Measurements from ENCODE around the gene LIF. TPM values are rescaled to one million over a fixed set of nuclear protein-coding genes. Genes with fewer than 3 reads are reported as not detected.

The LIF gene
- total RNA-seq, 1 donor from 2014 or later, result 0.23 TPM

DNA sequence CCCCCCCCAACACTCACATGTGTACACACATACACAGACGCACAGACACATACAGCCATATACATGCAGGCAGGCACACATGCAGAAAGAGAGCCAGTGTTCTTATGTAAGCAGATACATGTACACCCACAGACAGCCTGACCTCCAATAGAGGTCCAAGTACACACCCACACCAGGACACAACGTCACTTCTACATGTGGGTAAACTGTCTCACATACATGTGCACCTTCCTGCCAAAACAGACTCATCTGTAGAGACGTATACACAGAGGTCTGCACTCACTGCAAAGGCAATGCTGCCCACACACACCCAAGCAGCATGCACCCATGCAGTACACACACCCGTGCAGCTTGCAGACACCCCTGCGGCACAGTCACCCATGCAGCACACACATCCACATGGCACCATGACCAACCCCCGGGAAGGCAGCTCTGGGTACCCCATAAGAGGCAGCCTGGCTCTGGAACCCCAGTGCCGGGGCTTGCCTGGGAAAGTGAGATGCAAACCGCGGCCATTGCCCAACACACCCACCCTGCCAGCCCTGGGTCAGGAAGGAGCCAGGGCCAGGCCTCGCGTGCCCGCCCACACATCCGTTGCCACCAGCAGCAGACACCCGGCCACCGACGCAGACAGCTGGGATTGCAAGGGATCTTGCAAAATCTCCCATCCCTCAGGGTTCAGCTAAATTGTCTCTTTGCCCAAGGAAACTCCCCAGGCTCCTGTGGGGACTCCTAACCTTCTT, 32.7 kb upstream of the LIF start:
- Mint-ChIP-seq H3K36me3 (ENCODE audit: low read depth, unreplicated experiment) (no peaks in the 10 kb centered on the region), H3K4me3 (ENCODE audit: unreplicated experiment) (no peak overlapping the region), H3K9me3 (ENCODE audit: unreplicated experiment) (no peaks in the 10 kb centered on the region), H3K4me1 (ENCODE audit: unreplicated experiment) (peaks cover 11% of the 10 kb centered on the region), H3K27me3 (ENCODE audit: unreplicated experiment) (peaks cover 10% of the 10 kb centered on the region), H3K27ac (ENCODE audit: unreplicated experiment) (no peak overlapping the region)
- TF ChIP-seq, protein P1, sequence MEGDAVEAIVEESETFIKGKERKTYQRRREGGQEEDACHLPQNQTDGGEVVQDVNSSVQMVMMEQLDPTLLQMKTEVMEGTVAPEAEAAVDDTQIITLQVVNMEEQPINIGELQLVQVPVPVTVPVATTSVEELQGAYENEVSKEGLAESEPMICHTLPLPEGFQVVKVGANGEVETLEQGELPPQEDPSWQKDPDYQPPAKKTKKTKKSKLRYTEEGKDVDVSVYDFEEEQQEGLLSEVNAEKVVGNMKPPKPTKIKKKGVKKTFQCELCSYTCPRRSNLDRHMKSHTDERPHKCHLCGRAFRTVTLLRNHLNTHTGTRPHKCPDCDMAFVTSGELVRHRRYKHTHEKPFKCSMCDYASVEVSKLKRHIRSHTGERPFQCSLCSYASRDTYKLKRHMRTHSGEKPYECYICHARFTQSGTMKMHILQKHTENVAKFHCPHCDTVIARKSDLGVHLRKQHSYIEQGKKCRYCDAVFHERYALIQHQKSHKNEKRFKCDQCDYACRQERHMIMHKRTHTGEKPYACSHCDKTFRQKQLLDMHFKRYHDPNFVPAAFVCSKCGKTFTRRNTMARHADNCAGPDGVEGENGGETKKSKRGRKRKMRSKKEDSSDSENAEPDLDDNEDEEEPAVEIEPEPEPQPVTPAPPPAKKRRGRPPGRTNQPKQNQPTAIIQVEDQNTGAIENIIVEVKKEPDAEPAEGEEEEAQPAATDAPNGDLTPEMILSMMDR (IDR thresholded peaks at IDR 0.05; ENCODE audit: unreplicated experiment), result no peak
- no peak for DNase-seq (ENCODE audit: low spot score)

DNA sequence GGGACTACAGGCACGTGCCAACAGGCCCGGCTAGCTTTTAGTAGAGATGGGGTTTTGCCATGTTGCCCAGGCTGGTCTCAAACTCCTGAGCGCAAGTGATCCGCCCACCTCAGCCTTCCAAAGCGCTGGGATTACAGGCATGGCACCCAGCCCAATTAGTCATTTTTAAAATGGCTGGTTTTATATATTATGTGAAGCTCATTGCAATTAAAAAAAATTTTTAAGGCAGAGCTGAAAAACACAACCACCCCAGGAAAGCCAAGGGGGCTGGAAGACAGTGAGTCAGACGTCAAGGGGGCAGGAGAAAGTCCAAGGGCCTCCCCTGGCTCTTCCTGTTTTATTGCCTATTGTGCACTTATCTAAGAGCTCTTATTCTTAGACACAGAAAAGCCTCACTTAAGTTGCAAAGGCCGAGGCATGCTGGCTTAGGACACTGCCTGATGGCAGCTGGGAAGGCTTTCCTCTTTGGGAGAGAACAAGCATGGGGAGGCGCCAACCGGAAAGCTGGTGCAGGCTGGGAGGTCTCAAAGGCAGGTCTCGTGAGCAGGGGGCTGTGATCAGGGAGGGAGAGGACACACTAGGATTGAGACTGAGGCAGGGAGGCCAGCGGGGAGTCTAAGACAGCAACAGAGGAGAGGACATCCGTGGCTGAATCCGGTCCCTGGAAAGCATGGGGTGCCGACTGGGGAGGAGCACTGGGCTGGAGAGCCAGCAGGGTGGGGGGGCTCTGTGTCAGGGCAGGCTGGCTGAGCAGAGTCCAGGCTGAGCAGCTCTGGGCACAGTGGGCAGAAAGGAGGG, 31.2 kb upstream of the LIF start:
- peak overlapping the region; percentile 18 for H3K4me3 Mint-ChIP-seq (ENCODE audit: unreplicated experiment)

DNA sequence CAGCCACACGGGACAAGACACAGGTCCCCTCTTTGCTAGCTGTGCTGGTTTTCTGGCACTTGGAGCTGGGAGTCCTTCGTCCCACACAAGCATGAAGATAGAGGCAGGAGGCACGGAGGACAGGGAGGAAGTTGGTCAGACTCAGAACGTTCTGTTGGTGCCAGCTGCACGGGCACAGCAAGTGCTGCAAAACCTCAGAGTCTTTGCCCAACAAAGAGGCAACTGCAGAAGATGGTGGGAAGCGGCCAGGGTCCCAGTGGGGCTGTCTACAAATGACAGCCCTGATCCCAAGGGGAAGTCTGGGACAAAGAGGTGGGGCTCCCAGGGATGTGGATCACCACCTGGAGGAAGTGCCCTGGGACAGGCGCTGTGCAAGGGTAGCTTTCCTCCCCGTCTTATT, 29.5 kb upstream of the LIF start:
- TF ChIP-seq, protein P1 (IDR thresholded peaks at IDR 0.05; ENCODE audit: unreplicated experiment), result no peak
- H3K36me3 Mint-ChIP-seq (ENCODE audit: low read depth, unreplicated experiment), result no peaks in the 10 kb centered on the region
- H3K9me3 Mint-ChIP-seq (ENCODE audit: unreplicated experiment), result no peaks in the 10 kb centered on the region
- H3K4me1 Mint-ChIP-seq (ENCODE audit: unreplicated experiment), result peaks cover 11% of the 10 kb centered on the region
- no peak overlapping the region for H3K4me3 Mint-ChIP-seq (ENCODE audit: unreplicated experiment)
- DNase-seq (ENCODE audit: low spot score), result no peak
- no peak overlapping the region for H3K27ac Mint-ChIP-seq (ENCODE audit: unreplicated experiment)
- peaks cover 13% of the 10 kb centered on the region for H3K27me3 Mint-ChIP-seq (ENCODE audit: unreplicated experiment)

More for the DNA sequence above, 31.2 kb upstream of the LIF start:
- Mint-ChIP-seq H3K9me3 (ENCODE audit: unreplicated experiment) (no peaks in the 10 kb centered on the region), H3K36me3 (ENCODE audit: low read depth, unreplicated experiment) (no peaks in the 10 kb centered on the region), H3K4me1 (ENCODE audit: unreplicated experiment) (peaks cover 11% of the 10 kb centered on the region), H3K27ac (ENCODE audit: unreplicated experiment) (no peak overlapping the region), H3K27me3 (ENCODE audit: unreplicated experiment) (peaks cover 10% of the 10 kb centered on the region)
- no peak for DNase-seq (ENCODE audit: low spot score)
- TF ChIP-seq, protein P1 (IDR thresholded peaks at IDR 0.05; ENCODE audit: unreplicated experiment), result no peak

DNA sequence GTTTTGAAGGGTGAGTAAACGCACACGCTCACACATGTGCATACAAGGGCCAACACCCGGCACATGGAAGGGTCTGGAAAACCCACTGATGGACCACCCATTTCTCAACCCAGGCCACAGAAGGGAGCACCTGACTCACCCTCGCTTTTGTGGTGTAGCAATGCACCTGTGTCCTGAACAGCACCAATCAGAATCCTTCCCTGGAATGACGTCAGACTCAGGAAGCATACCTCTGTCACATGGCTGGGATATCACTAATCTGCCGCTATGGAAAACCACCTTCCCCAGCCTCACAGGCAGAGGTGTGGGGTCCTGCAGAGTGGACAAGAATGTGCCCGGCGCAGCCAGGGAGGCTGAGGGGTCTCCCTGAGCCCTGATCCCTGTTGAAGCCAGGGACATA, 29.1 kb upstream of the LIF start:
- H3K27ac Mint-ChIP-seq (ENCODE audit: unreplicated experiment), result no peak overlapping the region
- no peak for DNase-seq (ENCODE audit: low spot score)
- H3K4me1 Mint-ChIP-seq (ENCODE audit: unreplicated experiment), result peaks cover 11% of the 10 kb centered on the region
- TF ChIP-seq, protein P1 (IDR thresholded peaks at IDR 0.05; ENCODE audit: unreplicated experiment), result no peak
- no peak overlapping the region for H3K4me3 Mint-ChIP-seq (ENCODE audit: unreplicated experiment)
- peaks cover 13% of the 10 kb centered on the region for H3K27me3 Mint-ChIP-seq (ENCODE audit: unreplicated experiment)
- no peaks in the 10 kb centered on the region for H3K36me3 Mint-ChIP-seq (ENCODE audit: low read depth, unreplicated experiment)
- H3K9me3 Mint-ChIP-seq (ENCODE audit: unreplicated experiment), result no peaks in the 10 kb centered on the region

DNA sequence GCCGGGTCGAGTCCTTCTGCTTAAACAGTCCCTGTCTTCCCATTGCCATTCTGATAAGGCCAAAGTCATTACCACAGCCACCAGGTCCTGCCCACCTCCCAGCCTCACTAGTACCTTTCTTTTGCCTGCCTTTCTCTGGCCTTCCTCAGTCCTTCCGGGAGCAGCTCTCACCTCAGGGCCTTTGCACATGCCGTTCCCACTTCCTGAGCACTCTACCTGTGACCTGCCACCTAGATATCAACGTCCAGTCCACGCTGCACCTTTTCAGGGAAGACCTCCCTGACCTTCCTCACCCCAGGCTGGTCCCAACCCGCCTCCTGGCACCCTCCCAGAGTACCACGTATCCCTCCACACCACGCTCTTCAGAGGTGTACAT, 27.9 kb upstream of the LIF start:
- no peaks in the 10 kb centered on the region for H3K36me3 Mint-ChIP-seq (ENCODE audit: low read depth, unreplicated experiment)
- no peak overlapping the region for H3K4me3 Mint-ChIP-seq (ENCODE audit: unreplicated experiment)
- TF ChIP-seq, protein P1 (IDR thresholded peaks at IDR 0.05; ENCODE audit: unreplicated experiment), result no peak
- peaks cover 15% of the 10 kb centered on the region for H3K27me3 Mint-ChIP-seq (ENCODE audit: unreplicated experiment)
- H3K9me3 Mint-ChIP-seq (ENCODE audit: unreplicated experiment), result no peaks in the 10 kb centered on the region
- H3K27ac Mint-ChIP-seq (ENCODE audit: unreplicated experiment), result no peak overlapping the region
- peaks cover 11% of the 10 kb centered on the region for H3K4me1 Mint-ChIP-seq (ENCODE audit: unreplicated experiment)
- no peak for DNase-seq (ENCODE audit: low spot score)
